ENCODE data around the gene ZNF182.
A peak's percentile ranks its signal among the peaks of the same experiment; 100 is the strongest.
"Not testable (repeated sequence)": the region's sequence is repeated elsewhere in the genome, so short reads cannot be mapped to it uniquely, and the experiment has no call there.

The ZNF182 gene

DNA sequence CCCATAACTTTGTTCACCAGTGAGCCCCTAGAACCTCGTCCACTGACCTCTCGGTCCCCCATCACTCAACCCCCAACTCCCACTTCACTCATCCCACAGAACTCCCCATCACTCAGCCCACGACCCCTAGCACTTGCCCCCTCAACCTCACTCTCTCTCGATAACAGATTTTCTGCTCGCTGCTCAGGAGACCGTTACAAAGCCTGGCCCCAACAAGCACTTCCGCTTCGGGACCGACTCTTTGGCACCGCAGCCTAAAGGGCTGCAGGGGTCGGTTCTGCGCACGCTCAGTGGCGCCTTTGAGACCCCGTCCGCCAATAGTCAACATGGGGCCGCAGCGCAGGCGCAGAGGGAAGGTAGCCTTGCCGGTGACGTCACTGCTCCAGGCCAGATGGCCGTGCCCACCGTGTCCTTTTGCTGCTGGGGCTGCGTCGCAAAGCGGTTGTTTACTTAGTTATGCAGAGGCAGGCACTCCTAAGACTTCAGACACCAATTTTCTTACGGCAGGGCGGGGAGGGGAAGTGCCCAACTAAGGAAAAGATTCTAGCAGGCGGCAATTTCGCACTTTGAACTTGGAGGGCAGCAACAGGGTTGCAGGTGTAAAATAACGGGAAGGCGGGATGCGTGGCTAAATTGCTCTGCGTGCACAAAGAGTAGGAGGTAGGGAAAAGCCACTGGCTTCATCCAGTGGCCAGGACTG, at the start of gene ZNF182:
Gene ZNF182 (minus strand): TSS at position 232 of the 700 bp plus-strand sequence. CDS start 1,380 bp downstream, outside the sequence.
- peak; percentile 78 to 91 for DNase-seq

GRCh38 chrX:48046846-48047245, 43.1 kb upstream of the ZNF182 start:
- no peak for DNase-seq

DNA sequence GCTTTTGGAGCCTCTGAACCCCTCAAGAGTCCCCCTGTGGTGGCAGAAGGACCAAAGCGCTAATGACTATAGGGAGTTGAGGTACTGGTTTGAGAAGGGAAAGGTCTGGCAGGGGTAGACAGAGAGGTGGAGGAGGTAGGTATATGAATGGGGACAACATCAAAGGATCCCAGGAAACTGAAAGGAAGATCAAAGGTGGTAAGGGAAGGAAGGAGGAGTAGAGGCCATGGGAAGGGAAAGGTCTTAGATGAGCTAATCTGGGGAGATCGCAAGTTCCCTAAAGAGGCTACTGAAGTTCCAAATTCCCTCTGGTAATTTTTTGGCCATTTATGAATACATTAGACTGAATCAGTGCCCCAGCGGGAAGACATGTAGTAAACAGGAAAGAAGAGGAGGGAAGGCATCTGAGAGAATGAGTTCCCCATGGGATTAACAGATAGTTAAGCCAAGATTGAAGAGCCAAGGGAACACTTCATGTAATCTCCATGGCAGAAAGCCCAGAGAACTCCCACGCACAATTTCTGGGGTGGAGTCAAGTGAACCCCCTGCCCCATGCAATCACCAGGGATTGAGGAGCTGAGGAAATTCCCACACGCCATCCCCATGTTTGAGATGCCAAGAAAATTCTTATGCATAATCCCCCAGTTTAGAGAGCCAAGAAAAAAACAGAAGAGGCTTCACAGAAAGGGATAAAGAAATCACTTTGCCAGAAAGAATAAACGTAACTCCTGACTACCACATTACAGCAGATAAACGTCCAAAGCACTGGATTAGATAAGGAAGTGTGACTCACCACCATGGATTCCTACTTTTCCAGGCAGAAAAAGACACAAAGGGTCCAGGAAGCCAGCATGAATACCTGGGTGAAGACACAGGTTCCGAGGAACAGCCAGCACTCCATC, 41.9 kb upstream of the ZNF182 start:
- no peak for DNase-seq

GRCh38 chrX:48043056-48043455, 39.3 kb upstream of the ZNF182 start:
- DNase-seq: no peak

DNA sequence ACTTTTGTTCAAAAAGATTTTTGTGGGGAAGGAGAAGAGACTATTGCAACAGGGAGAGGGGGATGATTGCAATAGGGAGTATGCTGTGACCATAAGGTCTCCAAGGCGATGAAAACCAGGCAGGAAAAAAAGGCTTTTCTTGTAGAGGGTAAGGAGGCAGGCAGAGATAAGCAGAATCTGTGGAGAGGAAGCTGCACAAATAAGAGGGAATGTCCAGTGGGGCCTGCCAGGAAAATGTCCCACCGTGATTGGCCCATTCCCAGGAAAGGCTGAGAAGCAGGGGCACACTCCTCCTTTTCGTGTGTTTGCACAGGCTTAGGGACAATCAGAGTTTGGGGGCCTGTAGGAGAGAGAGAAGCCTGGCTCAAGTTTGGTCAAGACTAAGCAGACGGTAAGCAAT, 32.1 kb upstream of the ZNF182 start:
- DNase-seq: no peak

GRCh38 chrX:48030641-48031173, 26.9 kb upstream of the ZNF182 start:
- not testable (repeated sequence) for DNase-seq

GRCh38 chrX:48030237-48030636, 26.4 kb upstream of the ZNF182 start:
- no peak for DNase-seq

DNA sequence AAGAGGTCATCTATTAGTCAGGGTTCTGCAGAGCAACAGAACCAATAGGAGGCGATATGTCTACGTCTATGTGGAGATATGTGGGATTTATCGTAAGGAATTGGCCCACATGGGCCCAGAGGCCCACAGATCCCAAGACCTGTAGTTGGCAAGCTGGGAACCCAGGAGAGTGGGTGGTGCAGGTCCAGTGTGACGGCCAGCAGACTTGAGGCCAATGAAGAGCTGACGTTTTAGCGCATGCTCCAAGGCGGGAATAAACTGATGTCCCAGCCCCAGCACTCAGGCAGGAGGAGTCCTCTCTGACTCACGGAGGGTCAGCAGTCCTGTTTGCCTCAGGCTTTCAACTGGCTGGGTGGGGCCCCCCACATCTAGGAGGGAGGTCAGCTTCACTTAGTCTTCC, 24.3 kb upstream of the ZNF182 start:
- no peak for DNase-seq

GRCh38 chrX:48027545-48027944, 23.8 kb upstream of the ZNF182 start:
- DNase-seq: not testable (repeated sequence)

DNA sequence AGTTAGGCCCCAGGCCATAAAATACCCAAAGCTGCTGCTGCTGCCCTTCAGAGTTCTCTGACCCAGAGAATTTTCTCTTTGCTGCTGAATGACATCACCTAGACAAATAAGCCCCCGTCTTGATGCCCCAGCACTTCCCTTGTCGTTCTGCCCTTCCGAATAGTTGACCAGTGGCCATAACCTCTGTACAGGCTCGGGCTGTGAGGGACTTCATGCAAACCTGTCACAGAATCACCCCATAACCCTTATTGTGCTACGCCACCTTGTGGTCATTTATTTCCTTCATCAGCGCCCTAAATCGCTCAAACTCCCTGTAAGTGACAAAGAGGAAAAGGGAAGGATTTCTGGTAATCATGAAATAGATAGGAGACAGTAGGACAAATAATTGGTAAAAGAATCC, 21.8 kb upstream of the ZNF182 start:
- DNase-seq: peak; percentile 33 to 56

DNA sequence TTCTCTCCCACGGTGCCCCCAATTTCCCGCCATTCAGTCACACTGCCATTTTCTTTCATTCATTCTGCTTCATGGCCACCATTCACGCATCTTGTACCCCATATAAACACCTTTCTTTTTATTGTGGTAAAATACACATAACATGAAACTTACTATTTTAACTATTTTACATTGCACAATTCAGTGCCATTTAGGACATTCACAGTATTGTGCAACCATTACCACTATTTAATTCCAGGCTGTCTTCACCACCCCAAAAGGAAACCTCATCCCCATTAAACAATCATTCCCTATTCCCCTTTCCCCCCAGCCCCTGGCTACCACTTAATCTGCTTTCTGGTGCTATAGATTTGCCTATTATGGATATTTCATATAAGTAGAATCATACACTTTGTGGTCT, 18.9 kb upstream of the ZNF182 start:
- no peak for DNase-seq

GRCh38 chrX:48022100-48022499, 18.3 kb upstream of the ZNF182 start:
- DNase-seq: no peak

DNA sequence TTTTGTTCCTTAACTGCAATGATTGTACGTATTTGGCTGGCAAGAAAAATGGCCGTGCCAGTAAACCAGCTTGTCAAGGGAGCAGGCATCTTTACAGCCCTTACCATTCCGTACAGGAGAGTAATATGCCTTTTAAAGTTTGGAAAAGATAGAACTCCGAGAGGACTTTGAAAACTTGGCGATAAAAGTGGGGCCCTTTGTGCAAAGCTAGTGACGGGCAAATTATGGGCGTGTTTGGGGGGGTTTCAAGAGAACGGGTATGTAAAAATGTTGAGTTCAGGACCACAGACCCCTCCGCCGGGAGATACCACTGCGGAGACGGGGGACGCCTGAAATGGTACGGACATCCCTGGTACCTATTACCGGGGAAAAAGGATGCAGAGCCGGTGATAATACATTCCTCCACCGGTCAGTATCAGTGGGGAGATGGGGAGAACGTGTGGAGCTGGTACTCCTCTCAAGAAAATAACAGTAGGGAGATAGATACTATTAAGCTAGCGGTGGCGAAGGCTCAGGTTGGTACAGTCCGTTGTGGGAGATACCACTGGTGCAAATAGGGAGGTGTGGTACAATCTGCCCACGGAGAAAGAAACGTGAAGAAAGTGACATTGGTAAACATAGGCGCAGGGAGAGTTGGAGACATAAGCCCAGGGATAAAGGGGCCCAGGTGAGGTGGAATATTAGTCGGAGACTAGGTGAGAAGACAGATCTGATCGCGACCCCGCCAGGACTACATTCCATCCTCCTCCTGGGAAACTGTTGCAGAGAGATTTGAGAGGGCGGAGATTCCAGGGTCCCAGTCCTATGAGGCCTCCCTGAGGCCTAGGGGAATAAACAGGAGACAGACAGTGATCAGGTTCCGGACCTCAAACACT, 17.5 kb upstream of the ZNF182 start:
- peak; percentile 51 to 75 for DNase-seq

- DNase-seq: not testable (repeated sequence)
Measured at GRCh38 chrX:48020472-48020871, 16.7 kb upstream of the ZNF182 start.

DNA sequence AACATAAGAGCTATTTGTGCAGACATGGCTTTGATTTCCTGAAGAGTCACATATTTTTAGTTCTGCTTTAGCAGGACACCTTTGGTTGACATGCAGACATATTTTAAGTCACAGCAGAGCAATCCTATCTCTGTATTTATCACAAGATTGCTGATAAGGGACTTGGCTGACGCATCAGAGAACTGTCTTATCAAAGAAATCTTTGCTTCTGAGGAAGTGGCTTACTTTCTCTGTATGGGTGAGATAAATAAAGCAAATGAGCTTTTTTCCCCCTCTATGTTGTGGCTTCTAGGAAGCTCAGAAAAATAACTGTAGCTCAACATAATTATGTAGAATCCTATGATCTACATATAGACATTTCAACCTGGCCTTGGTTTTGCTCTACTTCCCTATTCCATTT, 16.1 kb upstream of the ZNF182 start:
- not testable (repeated sequence) for DNase-seq

DNA sequence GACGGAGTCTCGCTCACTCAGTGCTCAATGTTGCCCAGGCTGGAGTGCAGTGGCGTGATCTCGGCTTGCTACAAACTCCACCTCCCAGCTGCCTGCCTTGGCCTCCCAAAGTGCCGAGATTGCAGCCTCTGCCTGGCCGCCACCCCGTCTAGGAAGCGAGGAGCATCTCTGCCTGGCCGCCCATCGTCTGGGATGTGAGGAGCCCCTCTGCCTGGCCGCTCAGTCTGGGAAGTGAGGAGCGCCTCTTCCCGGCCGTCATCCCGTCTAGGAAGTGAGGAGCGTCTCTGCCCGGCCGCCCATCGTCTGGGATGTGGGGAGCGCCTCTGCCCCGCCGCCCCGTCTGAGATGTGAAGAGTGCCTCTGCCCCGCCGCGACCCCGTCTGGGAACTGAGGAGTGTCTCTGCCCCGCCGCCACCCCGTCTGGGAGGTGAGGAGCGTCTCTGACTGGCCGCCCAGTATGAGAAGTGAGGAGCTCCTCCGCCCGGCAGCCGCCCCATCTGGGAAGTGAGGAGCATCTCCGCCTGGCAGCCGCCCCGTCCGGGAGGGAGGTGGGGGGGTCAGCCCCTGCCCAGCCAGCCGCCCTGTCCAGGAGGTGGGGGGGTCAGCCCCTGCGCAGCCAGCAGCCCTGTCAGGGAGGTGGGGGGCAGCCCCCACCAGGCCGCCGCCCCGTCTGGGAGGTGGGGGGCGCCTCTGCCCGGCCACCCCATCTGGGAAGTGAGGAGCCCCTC, 13.0 kb upstream of the ZNF182 start:
- not testable (repeated sequence) for DNase-seq

- DNase-seq: not testable (repeated sequence)
Measured at GRCh38 chrX:48009445-48009960, 5.7 kb upstream of the ZNF182 start.

DNA sequence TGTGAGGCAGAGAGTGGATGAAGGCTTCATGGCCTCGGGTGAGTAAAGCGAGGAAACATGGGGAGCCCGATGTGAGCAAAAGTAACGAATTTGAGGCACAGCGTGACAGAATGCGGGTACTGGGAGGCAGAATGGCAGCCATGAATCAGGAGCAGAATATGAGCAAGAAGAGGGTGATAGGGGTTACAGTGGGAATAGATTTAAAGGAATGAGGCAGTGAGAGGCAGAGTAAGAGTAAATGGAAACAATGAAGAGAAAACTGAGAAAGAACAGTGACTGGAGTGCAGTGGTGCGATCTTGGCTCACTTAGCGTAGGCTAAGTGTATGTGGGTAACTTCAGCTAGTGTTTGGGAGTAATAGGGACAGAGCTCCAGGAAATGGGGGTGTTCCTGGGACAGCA, 2.9 kb upstream of the ZNF182 start, which contains the start of gene SPACA5:
Gene SPACA5 (plus strand): TSS at position 301 of the 400 bp plus-strand sequence. CDS start 815 bp downstream, outside the sequence.
- not testable (repeated sequence) for DNase-seq

DNA sequence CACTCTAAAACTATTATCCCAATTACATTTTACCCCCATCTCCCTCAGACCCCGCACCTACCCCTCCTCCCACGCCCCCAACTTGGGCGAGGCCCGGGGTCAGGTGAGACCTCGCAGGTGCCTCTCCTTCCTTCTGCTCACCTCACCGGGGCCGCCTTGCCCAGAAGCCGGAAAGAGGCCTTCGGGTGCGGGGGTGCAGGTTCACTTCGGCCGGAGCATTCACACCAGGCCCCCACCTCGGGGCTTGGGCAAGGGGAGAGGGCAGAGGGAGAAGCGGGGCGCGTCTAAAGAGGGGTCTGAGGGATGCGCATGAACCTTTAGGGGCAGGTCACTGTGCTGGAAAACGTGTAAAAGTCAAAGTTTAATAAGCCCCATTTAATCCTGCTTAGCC, 427 bp downstream of the ZNF182 start:
- DNase-seq: no peak

DNA sequence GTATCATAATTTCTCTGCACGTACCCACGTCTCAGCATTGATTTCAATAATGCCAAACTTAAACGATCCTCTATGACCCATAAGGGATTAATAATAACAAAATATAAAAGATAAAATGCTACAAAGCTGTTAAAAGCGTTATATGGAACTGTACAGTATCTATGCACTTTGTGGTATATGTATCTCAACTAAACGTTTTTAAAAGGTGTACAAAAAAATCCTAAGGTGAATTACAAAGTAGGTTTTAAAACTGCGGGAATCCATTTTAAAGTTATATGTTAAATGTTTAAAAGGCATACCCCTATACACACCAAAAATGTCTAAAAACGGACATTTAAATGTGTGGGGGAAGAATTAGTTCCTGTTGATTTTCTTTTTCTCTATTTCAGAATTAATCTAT, 860 bp downstream of the ZNF182 start:
- DNase-seq: no peak

GRCh38 chrX:48002319-48002718, 1.5 kb downstream of the ZNF182 start:
- DNase-seq: no peak

- no peak for DNase-seq
Measured at GRCh38 chrX:48001260-48001659, 2.5 kb downstream of the ZNF182 start.
